AG04449 (cell line): ENCODE data around the gene LRP1B.
"Not testable (repeated sequence)": the region's sequence is repeated elsewhere in the genome, so short reads cannot be mapped to it uniquely, and the experiment has no call there.

Source experiments
- CTCF ChIA-PET: fragments of 350-600 bp; formaldehyde crosslinking; extraction: SDS; loops from one replicate; lab custom pipeline; 2021; ENCODE audit warnings: antibody characterized with exemption; lab: Yijun Ruan, JAX
- POLR2A ChIA-PET: fragments of 400-600, 350-600 bp; formaldehyde crosslinking; extraction: SDS; loops from one replicate; lab custom pipeline; 2020; ENCODE audit warnings: antibody characterized with exemption, inconsistent platforms; lab: Yijun Ruan, JAX
- DNase-seq: peaks from one replicate; pipeline ENCODE4 v3.0.0-alpha.2; 2010; ENCODE audit warnings: low read depth, low spot score
- H3K4me3 ChIP-seq: 2 replicates; pipeline ENCODE4 v1.5.1; 2011; ENCODE audit warnings: low read depth, mild to moderate bottlenecking, control low read depth, low read length
- CTCF ChIP-seq: IDR thresholded peaks from one replicate; pipeline ENCODE4 v1.5.1; 2011; ENCODE audit warnings: mild to moderate bottlenecking, moderate library complexity, low read length, control low read depth, inconsistent platforms; ENCODE audit not compliant: insufficient read depth; ENCODE audit errors: missing control alignments

Gene LRP1B

GRCh38 chr2:140454717-140455116 lies 1676.1 kb downstream of the LRP1B start:
- no peak for TF ChIP-seq CTCF
- ChIA-PET CTCF (no interaction called here), POLR2A (no interaction called here)
- no peak overlapping the region for H3K4me3 ChIP-seq
- peak; percentile 10 for DNase-seq

- no peak for DNase-seq
- H3K4me3 ChIP-seq = no peak overlapping the region
- CTCF ChIA-PET = no interaction called here
- POLR2A ChIA-PET = no interaction called here
- TF ChIP-seq CTCF = no peak
Observed at GRCh38 chr2:140451324-140451723, 1679.5 kb downstream of the LRP1B start.

DNA sequence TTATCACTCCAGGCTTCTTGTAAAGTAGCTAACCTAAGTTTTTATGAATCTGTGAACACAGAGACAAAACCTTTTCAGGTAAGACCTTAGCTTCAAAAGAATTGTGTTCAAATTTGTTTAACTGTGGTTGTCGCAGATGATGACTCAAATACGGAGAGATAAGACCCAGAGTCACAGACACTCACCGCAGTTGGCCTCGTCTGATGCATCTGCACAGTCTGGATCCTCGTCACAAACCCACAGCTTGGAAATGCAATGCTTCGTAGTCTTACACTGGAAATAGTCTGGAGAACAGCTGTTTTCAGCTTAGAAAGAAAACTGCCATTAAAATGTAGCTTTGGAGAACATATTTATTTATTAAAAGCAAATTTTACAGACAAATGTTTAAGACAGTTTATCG lies 1688.5 kb downstream of the LRP1B start:
- DNase-seq = no peak
- no peak for TF ChIP-seq CTCF
- CTCF ChIA-PET = no interaction called here
- H3K4me3 ChIP-seq = no peak overlapping the region
- POLR2A ChIA-PET = no interaction called here

DNA sequence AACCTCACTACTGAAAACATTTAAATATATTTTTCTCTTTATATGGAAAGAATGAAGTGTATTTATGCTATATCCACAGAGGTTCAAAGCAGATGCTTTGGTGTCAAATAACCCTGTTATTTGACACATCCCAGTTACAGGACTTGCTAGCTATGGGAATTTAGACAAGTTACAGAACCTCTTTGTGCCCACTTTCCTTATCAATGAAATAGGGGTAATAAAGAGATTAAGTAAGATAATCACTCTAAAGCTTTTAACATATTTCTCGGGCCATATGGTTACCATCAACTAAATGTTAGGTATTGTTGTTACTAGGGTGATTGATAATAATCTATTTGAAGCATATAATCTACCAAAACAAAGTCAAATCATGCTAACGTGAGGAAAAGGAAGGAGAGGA lies 1690.0 kb downstream of the LRP1B start:
- ChIA-PET POLR2A (no interaction called here), CTCF (no interaction called here)
- no peak overlapping the region for H3K4me3 ChIP-seq
- TF ChIP-seq CTCF = no peak
- no peak for DNase-seq

GRCh38 chr2:140436936-140437335 lies 1693.9 kb downstream of the LRP1B start:
- no peak for TF ChIP-seq CTCF
- DNase-seq = no peak
- CTCF ChIA-PET = no interaction called here

GRCh38 chr2:140427033-140427432 lies 1703.8 kb downstream of the LRP1B start:
- H3K4me3 ChIP-seq, POLR2A ChIA-PET, CTCF ChIA-PET, DNase-seq: not testable (repeated sequence)

More at GRCh38 chr2:140436936-140437335, 1693.9 kb downstream of the LRP1B start:
- no peak overlapping the region for H3K4me3 ChIP-seq
- POLR2A ChIA-PET = no interaction called here

GRCh38 chr2:140424471-140424870 lies 1706.3 kb downstream of the LRP1B start:
- H3K4me3 ChIP-seq = no peak overlapping the region
- DNase-seq = no peak
- ChIA-PET CTCF (no interaction called here), POLR2A (no interaction called here)
- TF ChIP-seq CTCF = no peak
